K562 (cell line): ENCODE data around the gene SMPDL3B. TPM values are rescaled to one million over a fixed set of nuclear protein-coding genes. Genes with fewer than 3 reads are reported as not detected.
A peak's percentile ranks its signal among the peaks of the same experiment; 100 is the strongest.

Source experiments
- ATAC-seq: fragments of 200-7000 bp; cut with Tn5 transposase; 3 replicates; pipeline ENCODE4 v1.9.1; 2020; ENCODE audit warnings: moderate library complexity
- BruUV-seq: library from RNA; stranded (reverse); fragments of 400-500 nt; replicated peaks from 2 replicates; lab custom pipeline; 2021; lab: Mats Ljungman, UMichigan
- CTCF ChIA-PET: fragments of 300-600 bp; formaldehyde crosslinking; extraction: SDS; loops from one replicate; lab custom pipeline; 2021; ENCODE audit warnings: low intra/inter-chr PET ratio; lab: Yijun Ruan, JAX
- POLR2A ChIA-PET: fragments of 300-600, 350-650 bp; sonication (Branson Sonifier 250); formaldehyde crosslinking; extraction: SDS; loops from one replicate; lab custom pipeline; 2021; ENCODE audit warnings: antibody characterized with exemption, inconsistent platforms; lab: Yijun Ruan, JAX
- DNase-seq, 4 experiments: peaks; one replicate each; pipeline versions ENCODE4 v3.0.0 to v3.0.0-alpha.2; 2011 to 2018; ENCODE audit warnings: low spot score in 3 of 4, mixed read lengths in 3 of 4; ENCODE audit errors: extremely low read depth in 1 of 4
- FAIRE-seq: peaks from 2 replicates; lab custom pipeline; 2011; peaks lifted over from hg19 to GRCh38; lab: Jason Lieb, UNC
- H2AFZ ChIP-seq: 2 replicates; pipeline ENCODE4 v1.6.0; 2011; ENCODE audit warnings: low read depth, low read length, control low read depth, inconsistent platforms
- H3K27ac ChIP-seq: fragments of 200-600 bp; 3 replicates; pipeline ENCODE4 v1.8.0; 2011; ENCODE audit warnings: low read depth, mild to moderate bottlenecking, control low read depth, inconsistent platforms, low read length, moderate library complexity, mixed read lengths; ENCODE audit errors: extremely low read depth
- H3K27me3 ChIP-seq, 2 experiments: fragments of 300-600 bp in 1 of 2; 2 replicates in 1 of 2; 3 replicates in 1 of 2; pipeline versions ENCODE4 v1.6.0 to v1.8.0; 2011; ENCODE audit warnings: inconsistent platforms in 2 of 2, low read length in 2 of 2, mild to moderate bottlenecking in 1 of 2, mixed read lengths in 1 of 2, moderate library complexity in 1 of 2; ENCODE audit not compliant: control insufficient read depth in 2 of 2, insufficient read depth in 2 of 2
- H3K36me3 ChIP-seq: fragments of 300-600 bp; 3 replicates; pipeline ENCODE4 v1.8.0; 2011; ENCODE audit warnings: mild to moderate bottlenecking, low read length, inconsistent platforms; ENCODE audit not compliant: control insufficient read depth, insufficient read depth
- H3K4me1 ChIP-seq, 2 experiments: fragments of 200-600 bp in 1 of 2; replicated peaks in 1 of 2; 2 replicates in 1 of 2; 3 replicates in 1 of 2; pipeline versions ENCODE4 v1.5.1 to v1.8.0; 2011; ENCODE audit warnings: inconsistent platforms in 2 of 2, low read length in 2 of 2, mild to moderate bottlenecking in 1 of 2, mixed read lengths in 1 of 2, moderate library complexity in 1 of 2; ENCODE audit not compliant: control insufficient read depth in 2 of 2, insufficient read depth in 2 of 2
- H3K4me2 ChIP-seq: 2 replicates; pipeline ENCODE4 v1.6.1; 2011; ENCODE audit warnings: low read length, control low read depth, inconsistent platforms, mixed read lengths; ENCODE audit not compliant: insufficient read depth
- H3K4me3 ChIP-seq: fragments of 200-600 bp; sonication (generic), shearing (Covaris generic); 2 replicates; pipeline ENCODE4 v1.5.1; 2016; ENCODE audit warnings: control low read depth, inconsistent platforms
- H3K79me2 ChIP-seq: fragments of 200-600 bp; 3 replicates; pipeline ENCODE4 v1.8.0; 2011; ENCODE audit warnings: low read length, inconsistent platforms; ENCODE audit not compliant: control insufficient read depth, insufficient read depth
- H3K9ac ChIP-seq, 2 experiments: 2 replicates each; pipeline versions ENCODE4 v1.6.0 to v1.6.1; 2011; ENCODE audit warnings: low read depth in 2 of 2, low read length in 2 of 2, control low read depth in 1 of 2, inconsistent platforms in 1 of 2, mild to moderate bottlenecking in 1 of 2, mixed read lengths in 1 of 2; ENCODE audit not compliant: insufficient read depth in 1 of 2
- H3K9me1 ChIP-seq: one replicate; pipeline ENCODE4 v1.6.0; 2011; ENCODE audit warnings: inconsistent platforms, mild to moderate bottlenecking, low read length, moderate library complexity; ENCODE audit not compliant: control insufficient read depth, insufficient read depth
- H3K9me3 ChIP-seq: replicated peaks from 2 replicates; pipeline ENCODE4 v1.5.1; 2011; ENCODE audit warnings: low read depth, low read length, inconsistent platforms; ENCODE audit not compliant: control insufficient read depth, insufficient read depth
- H4K20me1 ChIP-seq: replicated peaks from 2 replicates; pipeline ENCODE4 v1.6.1; 2011; ENCODE audit warnings: low read length, inconsistent platforms, mixed read lengths; ENCODE audit not compliant: control insufficient read depth, insufficient read depth
- BRCA1 ChIP-seq, 2 experiments: fragments of 450-650 bp in 1 of 2; sonication (generic) in 1 of 2; formaldehyde crosslinking in 1 of 2; IDR thresholded peaks; 2 replicates each; pipeline versions ENCODE4 v1.5.0 to v1.6.1; 2017 to 2020; ENCODE audit warnings: mild to moderate bottlenecking in 1 of 2, missing genetic modification reagents in 1 of 2
- CBFA2T2 ChIP-seq: fragments of 450-650 bp; conservative IDR thresholded peaks from 2 replicates; pipeline ENCODE4 v1.6.1; 2017; ENCODE audit warnings: mild to moderate bottlenecking
- CUX1 ChIP-seq: fragments of 200-800 bp; sonication (Bioruptor generic); IDR thresholded peaks from 2 replicates; pipeline ENCODE4 v1.6.1; 2016; ENCODE audit warnings: missing genetic modification characterization, missing compliant biosample characterization
- HNRNPK ChIP-seq: fragments of 200-400 bp; formaldehyde crosslinking; IDR thresholded peaks from one replicate; pipeline ENCODE4 v1.6.1; 2018; ENCODE audit warnings: mild to moderate bottlenecking, low read depth, low read length; ENCODE audit not compliant: poor library complexity, severe bottlenecking
- KDM1A ChIP-seq, 2 experiments: fragments of 450-650 bp; IDR thresholded peaks; 2 replicates each; pipeline ENCODE4 v1.6.1; 2016; ENCODE audit warnings: mild to moderate bottlenecking in 2 of 2
- MECOM ChIP-seq: fragments of 250-450 bp; sonication (Bioruptor Pico); IDR thresholded peaks from 2 replicates; pipeline ENCODE4 v1.8.0; 2022; ENCODE audit warnings: inconsistent platforms
- MLX ChIP-seq, 2 experiments: fragments of 450-650 bp in 1 of 2; sonication (generic) in 1 of 2; formaldehyde crosslinking; conservative IDR thresholded peaks; 2 replicates each; pipeline versions ENCODE4 v1.4.0 to v1.8.1; 2020 to 2022; ENCODE audit warnings: mild to moderate bottlenecking in 1 of 2, missing genetic modification reagents in 1 of 2
- NR4A1 ChIP-seq, 2 experiments: fragments of 250-450 bp in 1 of 2; fragments of 450-650 bp in 1 of 2; sonication (Bioruptor Pico) in 1 of 2; IDR thresholded peaks; 2 replicates each; pipeline versions ENCODE4 v1.4.0 to v1.6.1; 2016 to 2020; ENCODE audit warnings: mild to moderate bottlenecking in 2 of 2, missing compliant biosample characterization in 1 of 2, missing genetic modification characterization in 1 of 2, moderate library complexity in 1 of 2
- RHOXF2B ChIP-seq: fragments of 250-450 bp; sonication (Bioruptor Pico); conservative IDR thresholded peaks from 2 replicates; pipeline ENCODE4 v1.5.1; 2021
- SOX6 ChIP-seq: fragments of 450-650 bp; IDR thresholded peaks from 2 replicates; pipeline ENCODE4 v1.6.1; 2014; ENCODE audit warnings: mild to moderate bottlenecking
- ZNF197 ChIP-seq: fragments of 200-800 bp; sonication (Bioruptor generic); IDR thresholded peaks from 2 replicates; pipeline ENCODE4 v1.6.1; 2016; ENCODE audit warnings: low read depth, missing genetic modification characterization, missing compliant biosample characterization
- ZNF24 ChIP-seq: fragments of 450-650 bp; IDR thresholded peaks from 2 replicates; pipeline ENCODE4 v1.6.1; 2016
- WGBS: fragments of 100-300 bp; shearing (Covaris generic); methylation state at CpG from one replicate; pipeline ENCODE4 v1.1.6; 2016; ENCODE audit warnings: low coverage, mixed read lengths; ENCODE audit not compliant: insufficient coverage; ENCODE audit errors: missing lambda C conversion rate; 5-methylcytosine and 5-hydroxymethylcytosine counted together
- in situ Hi-C: fragments of 300-500 bp; cut with MboI; formaldehyde crosslinking; loops from 4 replicates; pipeline ENCODE4 v1.15.0; 2018; ENCODE audit warnings: inconsistent platforms, mixed read lengths
- intact Hi-C: fragments of 100-400 bp; cut with micrococcal nuclease; formaldehyde crosslinking; loops from 2 replicates; pipeline ENCODE4 v1.14.2; 2022
- polyA plus RNA-seq, 8 experiments: library from polyadenylated mRNA; depleted of rRNA in 4 of 8; stranded (reverse) in 5 of 8; unstranded in 3 of 8; fragments of >200 nt; fragmentation: Nextera tagmentation in 2 of 8; fragmentation: Illumina TruSeq in 1 of 8; extraction: Ambion mirVana in 2 of 8; extraction: Trizol in 1 of 8; gene quantifications; 2 replicates each; pipeline versions ENCODE4 v1.2.1 to v1.2.3, GENCODE V29; 2011 to 2014; ENCODE audit warnings: inconsistent platforms in 1 of 8, missing spikeins in 1 of 8
- total RNA-seq, 7 experiments: library from RNA; depleted of rRNA in 6 of 7; stranded (reverse); fragments of >200 nt in 6 of 7; fragmentation: Illumina TruSeq in 2 of 7; extraction: Trizol in 2 of 7; gene quantifications; 2 replicates each; pipeline versions ENCODE4 v1.2.1 to v1.2.3, GENCODE V29; 2011 to 2021; ENCODE audit warnings: low replicate concordance in 1 of 7
- TF ChIP-seq, protein P1 (sequence below): sonication (generic); formaldehyde crosslinking; IDR thresholded peaks from 2 replicates; pipeline ENCODE4 v1.8.1; 2023; ENCODE audit warnings: mild to moderate bottlenecking, missing genetic modification reagents

The SMPDL3B gene
- total and polyA plus RNA-seq, 9 of the 15 experiments (the other 6 are each of a cell fraction or from before 2014, with no cell fraction given): 0.07 to 1.2 (median 0.73) TPM

DNA sequence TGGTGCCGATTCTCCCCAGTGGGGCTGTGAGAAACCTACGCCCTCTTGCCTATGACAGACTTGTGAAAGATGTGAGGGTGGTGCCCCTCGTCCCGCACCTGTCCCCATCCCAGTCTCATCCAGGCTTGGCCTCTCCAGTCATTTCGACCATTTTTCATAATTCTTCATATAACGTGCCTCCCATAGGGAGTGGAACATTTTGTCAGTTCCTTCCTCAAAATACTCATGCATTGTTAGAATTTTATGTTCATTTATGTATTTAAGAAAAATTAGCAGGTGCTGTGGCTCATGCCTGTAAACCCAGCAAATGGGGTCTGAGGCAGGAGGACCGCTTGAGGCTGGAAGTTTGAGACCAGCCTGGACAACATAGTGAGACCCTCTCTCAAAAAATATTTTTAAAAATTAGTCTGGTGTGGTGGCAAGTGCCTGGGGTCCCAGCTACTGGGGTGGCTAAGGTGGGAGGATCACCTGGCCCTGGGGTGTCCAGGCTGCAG lies 19.7 kb upstream of the SMPDL3B start:
- H3K27ac ChIP-seq: peak overlapping the region; percentile 90
- POLR2A ChIA-PET: no interaction called here
- peak; percentile 51; the same call in 1 of the 2 replicates for TF ChIP-seq MECOM (CRISPR knock-in tag)
- 0 out of 4 replicates have a peak, but pooled peaks of 1 of the 2 experiments have one; percentile 8 for TF ChIP-seq MLX (CRISPR knock-in tag; conservative IDR thresholded peaks at IDR 0.05)
- peak; percentile 81; the same call in 1 of the 2 replicates for TF ChIP-seq RHOXF2B (CRISPR knock-in tag)
- TF ChIP-seq BRCA1 (IDR thresholded peaks at IDR 0.05): no peak
- peak; percentile 11; the same call in 1 of the 2 replicates for TF ChIP-seq BRCA1 (CRISPR knock-in tag; IDR thresholded peaks at IDR 0.05)
- TF ChIP-seq ZNF197: peak; percentile 31; the same call in 1 of the 2 replicates
- TF ChIP-seq SOX6: peak; percentile 3; the same call in 1 of the 2 replicates
- no peak for TF ChIP-seq ZNF24
- TF ChIP-seq, protein P1, sequence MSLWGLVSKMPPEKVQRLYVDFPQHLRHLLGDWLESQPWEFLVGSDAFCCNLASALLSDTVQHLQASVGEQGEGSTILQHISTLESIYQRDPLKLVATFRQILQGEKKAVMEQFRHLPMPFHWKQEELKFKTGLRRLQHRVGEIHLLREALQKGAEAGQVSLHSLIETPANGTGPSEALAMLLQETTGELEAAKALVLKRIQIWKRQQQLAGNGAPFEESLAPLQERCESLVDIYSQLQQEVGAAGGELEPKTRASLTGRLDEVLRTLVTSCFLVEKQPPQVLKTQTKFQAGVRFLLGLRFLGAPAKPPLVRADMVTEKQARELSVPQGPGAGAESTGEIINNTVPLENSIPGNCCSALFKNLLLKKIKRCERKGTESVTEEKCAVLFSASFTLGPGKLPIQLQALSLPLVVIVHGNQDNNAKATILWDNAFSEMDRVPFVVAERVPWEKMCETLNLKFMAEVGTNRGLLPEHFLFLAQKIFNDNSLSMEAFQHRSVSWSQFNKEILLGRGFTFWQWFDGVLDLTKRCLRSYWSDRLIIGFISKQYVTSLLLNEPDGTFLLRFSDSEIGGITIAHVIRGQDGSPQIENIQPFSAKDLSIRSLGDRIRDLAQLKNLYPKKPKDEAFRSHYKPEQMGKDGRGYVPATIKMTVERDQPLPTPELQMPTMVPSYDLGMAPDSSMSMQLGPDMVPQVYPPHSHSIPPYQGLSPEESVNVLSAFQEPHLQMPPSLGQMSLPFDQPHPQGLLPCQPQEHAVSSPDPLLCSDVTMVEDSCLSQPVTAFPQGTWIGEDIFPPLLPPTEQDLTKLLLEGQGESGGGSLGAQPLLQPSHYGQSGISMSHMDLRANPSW: peak; percentile 14; the same call in 1 of the 2 replicates
- TF ChIP-seq CBFA2T2: 0 out of 2 replicates have a peak, but pooled peaks have one; percentile 11
- no peak for TF ChIP-seq HNRNPK
- peak; percentile 30 to 40; a peak in 2 of 4 replicates for TF ChIP-seq KDM1A (IDR thresholded peaks at IDR 0.05)
- peak; percentile 25; the same call in 1 of the 2 replicates for TF ChIP-seq CUX1 (CRISPR knock-in tag)
- no peak for TF ChIP-seq NR4A1 (CRISPR knock-in tag; IDR thresholded peaks at IDR 0.05)
- TF ChIP-seq NR4A1 (tag; IDR thresholded peaks at IDR 0.05): peak; percentile 93

More for the DNA sequence above, 19.7 kb upstream of the SMPDL3B start:
- Histone ChIP-seq H3K27me3 (no peaks in the 10 kb centered on the region), H3K79me2 (peaks cover 37% of the 10 kb centered on the region), H3K4me3 (no peak overlapping the region), H3K4me2 (peak overlapping the region; percentile 81), H3K9me3 (peaks cover 3% of the 10 kb centered on the region; the same call in 1 of the 2 replicates), H2AFZ (peak overlapping the region; percentile 98), H3K36me3 (peaks cover 30% of the 10 kb centered on the region), H3K4me1 (peaks cover 10 to 13% of the 10 kb centered on the region in 2 experiments; a peak in 4 of 5 replicates), H4K20me1 (no peaks in the 10 kb centered on the region), H3K9me1 (peaks cover 2% of the 10 kb centered on the region), H3K9ac (peak overlapping the region in 1 of 2 experiments; percentile 94; a peak in 1 of 4 replicates)
- FAIRE-seq: no peak
- in situ Hi-C loops: no loop called here
- intact Hi-C loops: no loop called here
- ATAC-seq: no peak; the same call in 2 of the 3 replicates
- no TSS peak for BruUV-seq
- CTCF ChIA-PET: no interaction called here
- no peak for DNase-seq
- WGBS: 74% methylated on average over 7 of the region's 7 CpGs
